Raji (cell line): ENCODE measurements around the gene AAGAB.

Experiments
- POLR2A ChIP-seq: IDR thresholded peaks from 2 replicates; pipeline ENCODE4 v1.6.1; 2011; ENCODE audit warnings: low read depth, low read length, control low read depth; ENCODE audit not compliant: insufficient read depth

Gene AAGAB

DNA sequence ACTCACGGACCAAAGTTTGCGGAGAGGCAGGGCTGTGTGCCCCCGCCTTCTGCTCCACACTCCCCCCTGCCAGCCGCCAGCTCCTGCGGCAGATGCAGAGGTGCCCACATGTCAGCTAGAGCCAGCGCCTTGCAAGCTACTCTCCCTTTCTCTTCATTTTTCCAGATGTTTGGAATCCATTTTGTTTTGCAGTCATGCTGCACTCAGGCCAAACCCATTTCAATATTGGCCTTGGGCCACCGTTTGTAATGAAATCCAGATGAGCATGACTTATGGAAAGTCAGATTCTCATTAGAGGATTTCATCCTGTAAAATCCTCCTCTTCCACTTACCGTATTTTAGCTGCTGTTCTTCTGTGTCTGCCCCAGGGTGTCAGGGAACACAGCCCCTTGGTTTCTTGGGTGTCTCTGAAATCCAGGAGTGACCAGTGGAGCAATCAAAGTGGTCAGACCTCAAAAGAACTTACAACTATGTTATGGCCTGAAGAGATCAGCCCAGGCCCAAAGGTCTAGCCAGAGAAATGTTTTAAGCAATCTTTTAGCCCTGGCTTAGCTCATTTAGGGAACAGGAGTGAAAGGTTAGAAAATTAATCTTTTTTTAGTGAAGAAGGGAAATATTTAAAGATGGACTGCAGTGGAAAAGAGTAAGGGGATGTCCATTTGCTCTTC is 65.8 kb downstream of the AAGAB start:
- TF ChIP-seq POLR2A, result no peak

DNA sequence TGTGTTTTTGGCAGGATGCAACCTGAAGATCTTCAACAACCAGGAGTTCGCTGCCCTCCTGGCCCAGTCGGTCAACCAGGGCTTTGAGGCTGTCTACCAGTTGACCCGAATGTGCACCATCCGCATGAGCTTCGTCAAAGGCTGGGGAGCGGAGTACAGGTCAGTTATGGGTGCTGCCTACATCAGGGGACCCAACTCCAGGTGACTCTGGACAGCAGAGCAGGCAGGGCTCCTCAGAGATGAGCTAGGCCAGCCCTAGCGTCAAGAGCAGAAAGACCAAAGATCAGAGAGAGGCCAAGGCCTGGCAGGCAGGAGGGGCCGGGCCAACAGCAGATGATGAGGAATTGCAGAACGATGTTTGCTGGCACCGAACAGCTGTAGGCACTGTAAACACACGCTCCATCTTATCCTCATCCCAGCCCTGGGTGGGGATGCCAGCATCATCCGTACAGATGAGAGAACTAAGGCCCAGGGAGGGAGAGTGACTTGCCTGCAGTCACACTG is 67.1 kb downstream of the AAGAB start:
- TF ChIP-seq POLR2A, result no peak

DNA sequence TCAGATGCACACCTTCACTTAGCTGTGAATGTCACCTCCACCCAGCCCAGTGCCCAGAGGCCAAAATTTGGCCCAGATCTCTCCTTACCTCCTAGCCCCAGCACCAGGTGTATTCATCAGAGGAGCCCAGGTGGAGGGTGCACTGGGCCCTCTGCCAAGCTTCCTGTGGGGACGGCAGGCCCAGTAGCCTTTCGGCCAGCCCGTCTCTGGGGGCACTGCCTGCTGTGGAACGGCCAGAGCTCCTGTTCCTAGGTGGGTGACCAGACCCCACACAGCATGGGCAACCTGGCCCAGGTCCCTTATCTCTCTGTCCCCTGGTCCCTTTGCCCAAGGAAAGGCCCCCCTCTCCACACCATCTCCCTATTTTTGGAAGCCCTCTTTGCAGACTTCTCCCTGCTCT is 67.8 kb downstream of the AAGAB start:
- TF ChIP-seq POLR2A, result no peak

DNA sequence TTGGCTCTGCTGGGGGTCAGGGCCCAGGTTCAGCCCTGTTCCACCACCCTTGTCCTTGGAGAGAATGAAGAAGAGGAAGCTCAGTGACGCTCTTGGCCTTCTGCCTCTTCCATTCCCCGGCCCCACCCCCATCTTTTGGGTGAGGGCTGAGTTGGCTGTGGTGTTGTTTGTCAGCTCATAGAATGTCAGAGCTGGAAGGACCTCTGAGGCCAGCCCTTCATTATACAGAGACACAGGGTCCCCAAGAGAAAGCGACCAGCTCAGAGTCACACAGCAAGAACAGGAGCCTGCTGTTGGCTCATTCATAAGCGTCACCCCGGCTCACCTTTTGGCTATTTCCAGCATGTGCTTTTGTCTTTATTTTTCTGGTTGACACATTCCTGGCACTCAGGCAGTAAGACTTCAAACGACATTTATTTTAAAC is 68.2 kb downstream of the AAGAB start:
- no peak for TF ChIP-seq POLR2A

DNA sequence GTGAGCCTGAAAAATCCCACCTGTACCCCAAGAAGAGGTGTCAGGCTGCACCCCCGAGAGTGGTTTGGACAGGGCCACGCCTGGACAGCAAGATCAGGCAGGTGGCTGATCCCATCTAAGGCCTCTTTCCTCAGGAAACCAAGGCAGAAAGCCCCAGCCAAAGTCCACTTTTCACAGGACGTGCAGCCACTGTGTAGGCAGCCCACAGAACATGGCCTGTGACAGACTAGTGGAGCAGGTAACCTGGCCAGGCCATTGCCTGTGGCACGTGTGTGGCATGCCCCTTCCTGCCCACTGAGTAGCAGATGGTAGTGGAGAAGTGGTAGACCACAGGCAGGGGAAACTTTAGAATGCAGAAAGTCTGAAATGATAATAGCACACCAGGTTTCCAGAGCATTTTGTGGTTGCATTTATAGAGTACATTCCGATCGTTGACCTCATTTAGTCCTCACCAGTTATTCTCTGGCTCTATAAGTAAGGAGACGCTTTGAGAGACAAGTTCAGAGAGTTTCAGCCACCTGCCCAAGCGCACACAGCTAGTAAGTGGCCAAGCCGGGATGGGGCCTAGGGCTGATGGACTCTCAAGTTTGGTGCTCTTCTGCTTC is 68.7 kb downstream of the AAGAB start:
- no peak for TF ChIP-seq POLR2A

DNA sequence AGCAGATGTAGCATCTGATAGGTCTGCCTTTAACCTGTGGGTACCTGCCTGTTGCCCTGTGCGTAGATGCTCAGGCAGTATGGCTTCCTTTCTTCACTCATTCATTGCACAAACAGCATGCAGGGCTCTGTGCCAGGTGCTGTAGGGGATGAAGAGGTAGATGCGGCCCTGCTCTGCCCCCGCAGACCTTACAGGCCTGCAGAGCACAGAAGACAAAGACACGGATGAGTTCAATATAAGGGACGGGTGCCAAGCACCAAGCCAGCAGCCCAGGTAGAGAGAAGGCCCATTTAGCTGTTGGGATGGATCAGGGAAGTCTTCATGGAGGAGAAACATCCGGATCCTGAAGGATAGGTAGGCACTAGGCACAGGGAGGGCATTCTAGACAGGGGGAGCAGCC is 69.4 kb downstream of the AAGAB start:
- no peak for TF ChIP-seq POLR2A

DNA sequence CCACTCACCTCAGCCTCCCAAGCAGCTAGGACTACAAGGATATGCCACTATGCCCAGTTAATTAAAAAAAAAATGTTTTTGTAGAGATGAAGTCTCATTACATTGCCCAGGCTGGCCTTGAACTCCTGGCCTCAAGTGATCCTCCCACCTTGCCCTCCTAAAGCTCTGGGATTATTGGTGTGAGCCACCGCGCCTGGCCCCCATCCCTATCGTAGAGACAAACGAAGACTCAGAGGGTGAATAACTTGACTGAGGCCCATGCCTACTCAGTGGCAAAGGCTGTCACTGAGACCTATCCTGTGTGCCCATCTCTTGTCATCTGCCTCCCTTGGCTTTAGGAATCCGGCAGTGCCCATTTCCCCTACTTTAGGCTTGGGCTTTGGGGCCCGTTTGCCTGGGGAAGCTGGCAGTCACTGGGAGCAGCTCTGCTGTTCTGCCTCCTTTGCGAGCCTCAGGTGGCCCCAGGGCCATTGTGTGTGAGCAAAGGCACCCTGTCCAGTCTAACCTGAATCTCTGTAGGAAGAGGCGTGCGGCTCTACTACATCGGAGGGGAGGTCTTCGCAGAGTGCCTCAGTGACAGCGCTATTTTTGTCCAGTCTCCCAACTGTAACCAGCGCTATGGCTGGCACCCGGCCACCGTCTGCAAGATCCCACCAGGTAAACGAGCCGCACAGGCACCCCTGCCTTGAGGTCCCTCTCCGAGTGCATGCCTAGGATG is 70.1 kb downstream of the AAGAB start:
- no peak for TF ChIP-seq POLR2A

DNA sequence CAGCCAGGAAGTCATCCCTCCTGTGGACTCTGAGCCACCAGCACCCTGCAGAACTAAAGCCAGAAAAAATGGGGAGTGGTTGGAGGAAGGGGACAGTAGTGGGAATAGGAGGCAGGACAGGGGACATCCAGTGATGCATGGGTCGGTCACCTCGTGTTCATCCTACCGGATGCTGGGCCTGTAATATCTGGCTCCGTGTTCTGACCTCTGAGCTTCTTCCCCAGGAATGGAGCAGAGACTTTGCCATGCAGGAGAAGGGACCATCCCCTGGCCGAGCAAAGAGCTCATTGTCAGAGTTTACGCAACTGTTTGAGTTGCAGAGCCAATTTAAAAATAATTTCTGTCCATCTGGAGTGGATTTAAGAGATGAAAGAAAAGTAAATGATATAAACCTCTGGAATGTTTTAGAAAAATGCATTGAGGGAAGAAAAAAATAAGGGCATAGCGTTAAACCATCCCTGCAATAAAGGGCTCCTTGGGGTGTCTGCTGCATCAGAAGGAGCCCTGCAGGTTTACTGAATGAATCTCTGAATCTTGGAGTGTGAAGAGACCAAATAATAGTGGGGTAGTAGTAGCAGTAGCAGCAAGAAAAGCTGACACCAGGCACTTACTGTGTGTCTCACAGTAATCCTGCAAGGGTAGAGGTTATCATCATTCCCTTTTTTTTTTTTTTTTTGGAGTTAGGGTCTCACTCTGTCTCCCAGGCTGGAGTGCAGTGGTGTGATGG is 70.9 kb downstream of the AAGAB start:
- no peak for TF ChIP-seq POLR2A

DNA sequence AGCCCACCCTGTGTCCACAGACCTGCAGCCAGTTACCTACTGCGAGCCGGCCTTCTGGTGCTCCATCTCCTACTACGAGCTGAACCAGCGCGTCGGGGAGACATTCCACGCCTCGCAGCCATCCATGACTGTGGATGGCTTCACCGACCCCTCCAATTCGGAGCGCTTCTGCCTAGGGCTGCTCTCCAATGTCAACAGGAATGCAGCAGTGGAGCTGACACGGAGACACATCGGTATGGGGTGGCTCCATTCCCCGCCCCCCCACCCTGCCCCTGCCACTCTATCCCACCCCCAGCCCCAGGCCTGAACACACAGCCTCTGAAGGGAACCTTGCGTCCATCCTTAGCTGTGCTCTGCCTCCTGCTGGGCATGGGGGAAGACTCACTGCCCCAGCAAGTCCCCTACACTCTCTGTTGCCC is 73.2 kb downstream of the AAGAB start:
- TF ChIP-seq POLR2A, result no peak

DNA sequence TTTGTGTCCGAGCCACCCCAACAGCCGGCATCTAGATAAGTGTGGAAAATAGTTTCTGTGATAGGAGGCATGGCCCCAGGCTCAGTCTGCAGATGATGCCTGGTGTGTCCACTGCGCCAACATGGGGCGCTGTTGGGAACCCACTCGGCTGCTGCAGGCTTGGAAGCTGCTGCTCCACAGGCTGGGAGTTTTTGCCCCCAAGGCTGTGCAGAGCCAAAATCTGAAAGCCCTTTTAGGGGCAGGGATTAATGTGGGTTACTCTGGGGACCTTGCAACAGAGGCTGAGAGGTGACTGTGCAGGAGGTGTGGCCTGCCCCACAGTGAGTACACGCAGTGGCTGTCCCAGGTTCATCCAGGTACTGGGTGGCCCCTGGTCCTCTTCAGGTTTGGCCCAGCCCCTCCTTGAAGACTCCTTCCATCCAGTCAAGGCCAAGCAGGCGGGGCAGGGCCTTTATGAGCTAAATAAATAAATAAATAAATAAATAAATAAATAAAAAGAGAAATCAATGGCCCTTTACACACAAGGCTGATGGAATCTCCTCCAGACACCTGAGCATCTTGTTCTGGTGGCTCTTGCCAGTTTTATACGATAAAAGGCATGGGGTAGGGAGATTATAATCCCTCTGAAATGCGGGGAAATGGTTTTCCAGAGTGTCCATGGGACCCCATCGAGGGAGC is 73.8 kb downstream of the AAGAB start:
- TF ChIP-seq POLR2A, result no peak

DNA sequence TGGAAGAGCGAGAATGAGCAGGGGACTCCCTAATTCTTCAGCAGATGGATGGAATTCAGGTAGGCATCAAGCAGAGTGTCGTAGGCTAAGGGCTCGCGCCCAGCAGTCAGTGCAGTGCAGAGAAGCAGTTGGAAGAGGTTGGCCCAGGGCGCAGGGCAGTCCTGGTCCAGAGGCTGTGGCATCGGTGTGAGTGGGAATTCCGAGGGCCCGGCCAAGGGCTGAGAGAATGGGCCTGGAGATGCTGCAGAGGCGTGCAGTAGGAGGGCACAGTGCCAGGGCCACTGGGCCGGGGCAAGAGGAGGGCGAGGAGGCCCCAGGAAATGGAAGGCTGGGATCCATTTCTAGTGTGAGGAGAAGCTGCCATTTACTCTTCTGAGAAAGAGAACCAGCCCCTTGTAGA is 74.4 kb downstream of the AAGAB start:
- TF ChIP-seq POLR2A, result no peak

DNA sequence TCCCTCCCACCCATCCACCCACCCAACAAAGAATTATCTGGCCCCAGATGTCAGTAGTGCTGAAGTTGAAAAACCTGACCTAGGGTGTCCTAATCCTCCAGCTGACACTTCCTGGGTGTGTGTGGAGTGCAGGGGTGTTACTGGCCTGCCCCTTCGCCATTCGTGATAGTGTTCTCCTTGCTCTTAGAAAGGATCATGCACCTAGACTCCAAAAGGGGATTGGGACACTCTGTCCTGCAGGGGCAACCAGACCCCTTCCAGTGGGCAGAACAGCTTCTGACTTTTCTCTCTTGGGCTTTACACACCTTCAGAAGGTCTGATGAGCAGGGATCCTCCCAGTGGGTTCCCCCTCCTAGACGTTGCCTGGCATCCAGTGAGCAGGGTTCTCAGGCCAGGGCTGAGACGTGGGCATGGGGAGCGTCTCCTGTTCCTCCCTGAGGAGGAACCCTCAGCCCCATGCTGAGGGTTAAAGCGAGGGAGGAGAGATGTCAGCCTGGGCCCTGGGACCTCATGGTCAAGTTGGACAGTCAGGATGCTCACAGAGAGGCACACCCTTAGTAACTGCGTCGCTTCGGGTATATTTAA is 75.0 kb downstream of the AAGAB start:
- TF ChIP-seq POLR2A, result no peak

DNA sequence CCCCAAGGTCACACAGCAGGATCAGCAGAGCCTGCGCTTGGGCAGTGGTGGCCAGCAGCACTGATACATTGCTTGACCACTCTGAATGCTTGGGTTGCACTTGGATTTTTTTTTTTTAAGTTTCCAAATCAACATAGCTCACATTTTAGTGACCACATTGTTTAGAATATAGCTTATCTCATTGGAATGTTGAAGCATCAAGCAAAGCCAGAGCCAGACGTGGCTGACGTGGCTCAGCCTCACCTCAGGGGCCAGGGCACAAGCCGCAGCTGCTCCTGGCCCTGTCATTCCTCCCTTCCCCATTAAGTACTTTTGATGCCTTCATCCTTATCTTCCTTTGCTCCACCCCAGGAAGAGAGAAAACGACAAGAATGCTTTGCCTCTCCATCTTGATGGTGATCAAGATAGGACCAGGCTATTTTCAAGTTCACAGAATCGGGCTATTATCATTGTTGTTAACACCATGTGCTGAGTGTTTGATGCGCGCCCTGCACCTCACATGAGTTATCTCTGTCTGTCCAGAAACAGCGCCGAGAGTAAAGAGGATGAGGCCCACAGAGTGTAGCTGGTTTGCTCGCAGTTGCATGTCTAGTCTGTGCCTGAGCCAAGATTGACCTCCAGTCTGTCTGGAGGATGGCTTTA is 75.8 kb downstream of the AAGAB start:
- no peak for TF ChIP-seq POLR2A

DNA sequence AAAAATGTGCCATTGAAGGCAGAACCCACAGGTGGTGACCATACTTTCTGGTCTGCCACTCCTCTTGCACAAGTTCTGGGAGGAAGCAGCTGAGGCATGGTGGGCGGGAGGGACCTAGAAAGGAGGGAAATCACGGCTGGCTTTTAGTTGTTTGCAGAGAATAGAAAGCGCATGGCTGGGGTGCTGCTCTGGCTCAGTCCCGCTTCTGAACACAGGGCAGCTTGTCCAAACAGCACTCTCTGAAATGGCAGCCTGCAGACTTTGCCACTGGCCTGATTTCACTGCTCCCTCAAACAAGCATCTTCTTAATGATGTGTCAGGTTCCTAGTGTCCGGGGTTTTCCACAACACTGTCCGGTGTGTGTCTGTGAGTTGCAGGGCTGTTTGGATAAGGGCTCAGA is 76.7 kb downstream of the AAGAB start:
- no peak for TF ChIP-seq POLR2A
